ENCODE measurements around the gene DAB2IP.

Gene DAB2IP

DNA sequence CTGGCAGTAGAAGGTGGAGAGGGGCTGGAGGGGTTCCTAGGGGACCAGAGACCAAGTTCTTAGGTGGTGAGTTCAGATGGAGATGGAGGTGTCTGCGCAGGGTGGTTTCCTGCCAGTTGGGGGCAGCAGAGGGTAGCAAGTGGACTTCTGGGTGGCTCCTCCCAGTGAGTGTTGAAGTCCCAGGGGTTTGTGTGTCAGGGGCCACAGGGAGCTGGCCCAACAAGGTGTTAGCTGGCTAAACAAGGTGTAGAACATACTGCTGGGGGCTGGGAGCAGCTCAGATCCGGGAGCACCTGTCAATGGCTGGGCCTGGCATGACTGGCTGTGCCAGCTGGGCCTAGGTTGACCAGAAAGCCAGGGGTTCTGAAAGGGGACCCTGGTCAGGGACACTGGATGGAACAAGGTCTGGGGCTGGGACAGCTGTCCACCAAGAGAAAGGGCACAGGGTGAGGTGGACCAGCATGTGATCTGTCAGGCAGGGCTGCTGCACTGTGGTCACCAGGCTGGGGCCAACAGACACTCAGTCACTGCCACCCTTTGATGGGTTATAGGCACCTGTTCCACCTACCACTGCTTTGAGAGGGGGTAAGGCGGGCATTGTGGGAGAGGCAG lies 35.6 kb downstream of the DAB2IP start:
- FAIRE-seq: no peak

DNA sequence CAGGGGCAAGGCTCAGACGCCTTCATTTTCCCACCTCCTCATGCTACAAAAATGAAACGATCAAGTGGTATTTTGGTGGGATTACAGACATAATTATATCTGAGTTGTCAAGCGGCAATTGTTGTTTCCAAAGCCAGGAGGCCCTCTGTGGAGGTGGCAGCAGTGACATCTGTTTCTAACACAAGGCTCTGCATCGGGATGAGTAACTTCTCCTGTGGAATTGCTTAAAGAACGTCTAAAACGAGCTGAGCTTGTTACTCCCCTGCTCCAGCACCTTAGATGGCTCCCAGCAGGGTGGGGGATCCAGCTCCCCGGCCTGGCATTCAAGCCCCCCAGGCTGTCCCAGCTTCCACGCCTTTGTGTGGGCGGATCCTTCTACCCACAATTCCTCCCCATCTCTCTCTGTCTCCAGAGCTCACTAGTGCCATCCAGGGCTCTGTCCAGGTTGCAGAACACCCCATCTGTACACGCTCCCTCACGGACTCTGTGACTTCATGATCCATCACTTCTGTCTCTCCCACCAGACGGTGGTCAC lies 36.8 kb downstream of the DAB2IP start:
- FAIRE-seq: no peak

- FAIRE-seq: no peak
Observed at GRCh38 chr9:121688681-121689080, 37.2 kb downstream of the DAB2IP start.

DNA sequence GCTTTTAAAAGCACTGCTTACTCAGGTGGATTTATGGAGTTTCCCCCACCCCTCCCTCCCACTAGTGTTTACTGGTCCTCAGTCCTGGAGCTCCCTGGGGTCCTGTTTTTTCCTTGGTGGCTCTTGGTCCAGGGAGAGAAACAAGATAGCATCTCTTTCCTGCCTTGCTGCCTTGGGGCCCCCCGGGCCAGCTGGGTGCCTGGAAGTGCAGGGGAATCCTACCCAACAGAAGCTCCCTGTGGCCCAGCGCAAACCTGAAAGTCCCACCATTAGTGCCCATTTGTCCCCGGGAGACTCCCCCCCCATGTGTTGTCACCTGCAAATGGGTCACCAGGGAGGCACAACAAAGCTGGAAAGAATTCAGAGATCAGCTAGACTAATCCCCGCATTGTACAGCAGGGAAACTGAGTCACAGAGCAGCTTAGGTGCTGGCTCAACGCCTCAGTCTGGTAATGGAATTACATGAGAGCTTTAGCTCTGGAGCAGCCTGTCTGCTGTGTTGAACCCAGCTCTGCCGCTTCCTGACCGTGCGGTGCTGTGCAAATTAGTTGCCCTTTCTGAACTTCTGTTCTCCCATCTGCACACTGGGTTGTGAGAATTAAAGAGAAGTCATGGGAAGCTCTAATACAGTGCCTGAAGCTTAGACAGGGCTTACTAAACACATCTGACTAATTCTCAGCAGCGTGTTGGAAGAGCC lies 38.2 kb downstream of the DAB2IP start:
- no peak for FAIRE-seq

- FAIRE-seq: no peak
Observed at GRCh38 chr9:121690316-121690715, 38.9 kb downstream of the DAB2IP start.

DNA sequence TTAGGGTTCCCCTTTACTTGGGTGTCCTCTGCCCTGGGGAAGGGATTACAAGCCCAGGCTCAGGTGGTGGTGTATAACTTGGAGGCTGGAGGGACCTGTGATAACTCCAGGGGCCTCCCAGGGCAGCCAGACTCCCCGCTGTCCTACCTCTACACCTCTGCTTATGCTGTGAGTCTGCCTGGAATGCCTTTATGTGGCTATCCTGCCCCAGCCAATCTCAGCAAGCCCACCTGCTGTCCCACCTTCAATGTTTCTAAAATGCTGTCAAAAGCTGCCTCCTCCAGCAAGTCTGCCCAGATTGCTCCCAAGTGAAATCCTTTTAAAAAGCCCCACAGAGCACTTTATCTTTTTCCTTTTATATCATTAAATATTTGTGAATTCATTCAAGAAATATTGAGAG lies 39.3 kb downstream of the DAB2IP start:
- no peak for FAIRE-seq

GRCh38 chr9:121691890-121692289 lies 40.5 kb downstream of the DAB2IP start:
- no peak for FAIRE-seq

GRCh38 chr9:121692606-121693387 lies 41.4 kb downstream of the DAB2IP start:
- FAIRE-seq: no peak

DNA sequence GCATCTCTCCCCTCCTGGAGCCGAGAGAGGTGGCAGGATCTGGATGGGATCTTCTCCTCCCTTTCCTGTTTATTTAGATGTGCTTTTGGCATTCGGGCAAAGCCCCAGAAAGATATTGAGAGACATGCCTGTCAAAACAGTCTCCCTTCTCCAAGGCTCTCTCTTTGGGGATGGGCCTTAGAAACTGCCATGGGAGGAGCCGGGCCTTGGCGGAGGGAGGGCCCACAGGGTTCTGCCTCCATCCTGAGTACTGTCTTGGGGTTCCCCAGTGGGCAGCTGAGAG lies 41.9 kb downstream of the DAB2IP start:
- FAIRE-seq: no peak

GRCh38 chr9:121694001-121694400 lies 42.6 kb downstream of the DAB2IP start:
- FAIRE-seq: no peak

DNA sequence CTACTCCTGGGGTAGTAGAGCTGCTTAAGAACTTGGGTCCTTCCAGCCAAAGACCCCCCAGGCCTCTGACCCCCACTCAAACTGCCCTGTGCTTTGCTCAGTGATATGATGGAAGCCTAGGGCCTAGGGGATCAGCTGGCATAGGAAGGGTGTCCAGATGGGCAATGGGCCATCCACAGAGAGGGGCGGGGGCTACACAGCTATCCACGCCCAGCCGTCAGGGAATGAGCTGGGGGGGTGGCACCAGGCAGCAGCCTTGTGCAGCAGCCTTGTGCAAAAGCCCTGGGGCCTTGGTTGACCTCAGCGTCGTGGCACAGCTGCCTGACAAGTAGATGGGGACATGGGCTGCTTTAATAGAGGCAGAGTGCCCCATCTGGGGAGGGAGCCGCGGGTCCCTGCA lies 43.2 kb downstream of the DAB2IP start:
- FAIRE-seq: no peak

GRCh38 chr9:121696930-121697329 lies 45.5 kb downstream of the DAB2IP start:
- no peak for FAIRE-seq

- FAIRE-seq: no peak
Observed at GRCh38 chr9:121698627-121699570, 47.5 kb downstream of the DAB2IP start.

- FAIRE-seq: no peak
Observed at GRCh38 chr9:121699571-121700164, 48.2 kb downstream of the DAB2IP start.

DNA sequence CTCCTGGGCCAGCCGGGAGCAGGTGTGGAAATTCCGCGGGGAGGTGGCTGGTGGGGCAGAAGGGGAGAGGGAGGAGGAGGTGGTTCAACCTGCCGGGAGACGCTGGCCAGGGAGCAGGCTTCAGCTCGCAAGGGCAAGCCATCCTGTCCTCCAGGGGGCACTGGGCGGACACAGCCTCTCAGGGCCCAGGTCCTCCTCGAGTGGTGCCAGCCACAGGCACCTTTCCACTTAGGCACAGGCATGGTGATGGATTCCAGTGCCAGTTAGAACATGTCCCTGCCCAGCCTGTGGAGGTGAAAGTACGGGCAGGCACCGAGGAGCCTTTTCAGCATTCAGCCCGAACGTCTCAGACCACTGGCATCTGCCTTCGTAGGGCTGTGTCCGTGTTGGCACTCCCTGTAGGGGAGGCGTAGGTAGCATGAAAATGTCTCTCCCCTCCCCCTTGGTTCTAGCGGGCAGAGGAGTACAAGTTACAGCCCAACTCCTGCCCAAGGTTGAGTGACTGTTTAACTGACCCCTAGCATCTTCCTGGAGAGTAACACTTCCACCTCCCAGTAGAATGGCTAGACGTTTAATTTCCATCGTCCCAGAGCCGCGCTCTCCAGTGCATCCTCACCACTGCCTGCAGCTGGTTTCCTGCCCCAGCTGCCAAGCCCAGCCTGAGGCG lies 48.9 kb downstream of the DAB2IP start:
- FAIRE-seq: no peak

- no peak for FAIRE-seq
Observed at GRCh38 chr9:121700832-121701419, 49.5 kb downstream of the DAB2IP start.

DNA sequence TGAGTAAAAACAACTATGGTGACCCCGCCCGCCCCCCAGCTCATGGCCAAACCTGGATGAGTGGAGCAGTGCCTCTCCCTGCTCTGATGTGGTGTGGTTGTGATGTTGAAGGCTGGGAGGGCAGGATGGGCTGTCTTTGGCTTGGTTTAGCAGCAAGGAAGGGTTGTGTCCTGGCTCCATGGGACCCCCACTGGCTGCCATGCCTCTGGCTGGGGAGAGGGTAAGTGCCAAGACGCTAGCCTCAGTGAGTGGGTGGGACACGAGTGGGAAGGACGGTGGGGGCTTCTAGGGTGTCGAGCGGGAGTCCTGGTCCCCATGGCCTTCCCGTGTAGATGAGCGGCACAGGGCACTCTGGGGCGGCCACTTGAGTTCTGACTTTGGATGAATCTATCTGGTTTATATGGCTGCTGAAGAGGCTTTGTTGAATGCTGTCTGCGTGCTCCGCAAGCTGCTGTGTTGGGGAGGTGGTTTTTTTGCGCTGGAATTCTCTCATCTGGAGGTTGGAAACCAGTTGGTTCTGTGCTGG lies 50.4 kb downstream of the DAB2IP start:
- FAIRE-seq: no peak

DNA sequence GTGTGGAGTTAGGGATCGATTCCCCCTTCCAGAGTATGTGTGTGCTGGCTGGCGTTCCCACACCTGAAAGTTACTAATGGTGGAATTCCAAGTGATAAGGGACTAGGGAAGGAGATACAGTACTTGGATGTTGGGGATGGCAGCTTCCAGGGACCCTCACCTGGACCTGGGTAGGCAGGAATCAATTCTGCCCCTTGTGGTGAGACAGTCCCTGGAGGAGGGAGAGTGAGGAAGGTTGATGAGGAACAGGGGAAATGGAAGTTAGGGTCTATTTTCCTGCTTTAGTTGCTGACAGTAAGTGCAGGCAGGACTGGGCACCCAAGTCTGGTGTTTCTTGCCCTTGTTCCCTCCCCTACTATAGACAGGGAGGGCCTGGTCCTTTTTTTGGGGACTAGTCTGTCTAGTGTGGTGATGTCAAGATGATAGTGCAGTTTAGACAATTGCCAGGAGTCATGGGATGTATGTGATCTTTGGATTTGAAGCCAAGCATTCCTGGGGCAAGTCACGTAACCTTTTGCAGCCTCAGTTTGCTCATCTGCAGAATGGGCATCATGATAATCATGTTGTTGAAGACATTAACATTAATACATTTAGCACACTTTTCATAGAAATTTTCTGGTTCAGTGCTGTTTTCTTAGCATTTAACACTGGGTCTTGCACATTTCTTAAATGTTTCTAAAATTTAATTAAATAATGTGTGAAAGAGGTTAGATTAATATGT lies 51.7 kb downstream of the DAB2IP start:
- no peak for FAIRE-seq

GRCh38 chr9:121704281-121704680 lies 52.8 kb downstream of the DAB2IP start:
- no peak for FAIRE-seq

- no peak for FAIRE-seq
Observed at GRCh38 chr9:121706149-121706750, 54.8 kb downstream of the DAB2IP start.
